Keratinocyte (primary cell): ENCODE measurements around the gene COL8A1. TPM values are rescaled to one million over a fixed set of nuclear protein-coding genes. Genes with fewer than 3 reads are reported as not detected.

Experiments used
- DNase-seq: peaks from one replicate; pipeline ENCODE4 v3.0.0-alpha.2; 2011; ENCODE audit warnings: low read depth, missing footprints, low spot score
- FAIRE-seq: peaks from 2 replicates; lab custom pipeline; 2011; peaks lifted over from hg19 to GRCh38; lab: Jason Lieb, UNC
- H2AFZ ChIP-seq: 2 replicates; pipeline ENCODE4 v1.6.0; 2012; ENCODE audit warnings: low read length, control low read depth, inconsistent platforms; ENCODE audit not compliant: control insufficient read depth
- H3K27ac ChIP-seq: 2 replicates; pipeline ENCODE4 v1.5.1; 2011; ENCODE audit warnings: low read length; ENCODE audit not compliant: control insufficient read depth, insufficient read depth
- H3K27me3 ChIP-seq: 3 replicates; pipeline ENCODE4 v1.6.0; 2011; ENCODE audit warnings: low read length; ENCODE audit not compliant: control insufficient read depth, insufficient read depth; ENCODE audit errors: extremely low read depth
- H3K36me3 ChIP-seq, 2 experiments: 2 replicates in 1 of 2; 3 replicates in 1 of 2; pipeline ENCODE4 v1.5.1; 2011; ENCODE audit warnings: low read length in 2 of 2, mild to moderate bottlenecking in 1 of 2; ENCODE audit not compliant: control insufficient read depth in 2 of 2, insufficient read depth in 2 of 2; ENCODE audit errors: extremely low read depth in 1 of 2
- H3K4me1 ChIP-seq: 3 replicates; pipeline ENCODE4 v1.5.1; 2011; ENCODE audit warnings: low read length; ENCODE audit not compliant: control insufficient read depth, insufficient read depth; ENCODE audit errors: extremely low read depth
- H3K4me2 ChIP-seq: 3 replicates; pipeline ENCODE4 v1.6.0; 2011; ENCODE audit warnings: low read depth, low read length; ENCODE audit not compliant: control insufficient read depth, insufficient read depth; ENCODE audit errors: extremely low read depth
- H3K4me3 ChIP-seq, 3 experiments: fragments of 200-600 bp in 1 of 3; sonication (generic) in 1 of 3; 2 replicates in 2 of 3; 3 replicates in 1 of 3; pipeline ENCODE4 v1.5.1; 2011 to 2016; ENCODE audit warnings: low read length in 3 of 3, mild to moderate bottlenecking in 3 of 3, control low read depth in 2 of 3, inconsistent platforms in 1 of 3, low read depth in 1 of 3, mixed read lengths in 1 of 3, mixed run types in 1 of 3, moderate library complexity in 1 of 3; ENCODE audit not compliant: control insufficient read depth in 2 of 3, insufficient read depth in 2 of 3; ENCODE audit errors: extremely low read depth in 1 of 3
- H3K79me2 ChIP-seq: 2 replicates; pipeline ENCODE4 v1.6.0; 2012; ENCODE audit warnings: low read length; ENCODE audit not compliant: control insufficient read depth, insufficient read depth
- H3K9ac ChIP-seq: 3 replicates; pipeline ENCODE4 v1.6.0; 2011; ENCODE audit warnings: low read length; ENCODE audit not compliant: control insufficient read depth, insufficient read depth; ENCODE audit errors: extremely low read depth
- H3K9me1 ChIP-seq: 3 replicates; pipeline ENCODE4 v1.6.0; 2011; ENCODE audit warnings: low read length; ENCODE audit not compliant: control insufficient read depth, insufficient read depth; ENCODE audit errors: extremely low read depth
- H3K9me3 ChIP-seq: 2 replicates; pipeline ENCODE4 v1.5.1; 2012; ENCODE audit warnings: low read depth, low read length; ENCODE audit not compliant: control insufficient read depth
- H4K20me1 ChIP-seq: 3 replicates; pipeline ENCODE4 v1.6.0; 2011; ENCODE audit warnings: low read length; ENCODE audit not compliant: control insufficient read depth, insufficient read depth; ENCODE audit errors: extremely low read depth
- CTCF ChIP-seq, 3 experiments: IDR thresholded peaks in 1 of 3; conservative IDR thresholded peaks in 1 of 3; optimal IDR thresholded peaks in 1 of 3; 2 replicates in 2 of 3; 3 replicates in 1 of 3; pipeline versions ENCODE3 to v1.5.1; 2011; ENCODE audit warnings: low read length in 3 of 3, mild to moderate bottlenecking in 3 of 3, moderate library complexity in 2 of 3, control low read depth in 1 of 3, inconsistent platforms in 1 of 3; ENCODE audit not compliant: insufficient read depth in 2 of 3; ENCODE audit errors: extremely low read depth in 1 of 3
- EZH2 ChIP-seq: IDR thresholded peaks from one replicate; pipeline ENCODE4 v1.6.1; 2012; ENCODE audit warnings: inconsistent platforms, mild to moderate bottlenecking, low read length, moderate library complexity
- dilution Hi-C: fragments of 300-500 bp; cut with MboI; formaldehyde crosslinking; loops from one replicate; pipeline ENCODE4 v1.7.0; 2020; ENCODE audit warnings: low sequenced_read_pairs; ENCODE audit not compliant: extremely low pct_ligation_motif_present
- polyA plus RNA-seq, 5 experiments: library from polyadenylated mRNA; depleted of rRNA in 3 of 5; stranded (reverse) in 3 of 5; stranded (forward) in 1 of 5; unstranded in 1 of 5; fragments of >200 nt; gene quantifications; 1 replicate in 1 of 5; 2 replicates in 3 of 5; 3 replicates in 1 of 5; pipeline versions ENCODE4 v1.2.1 to v1.2.3, GENCODE V29; 2011 to 2012; ENCODE audit warnings: missing spikeins in 2 of 5, low read depth in 1 of 5, low replicate concordance in 1 of 5

COL8A1 gene
- polyA plus RNA-seq, 1 donor (not counting 4 experiments of a cell fraction or from before 2014, with no cell fraction given) = 102 TPM

- Histone ChIP-seq H3K4me2 (no peak overlapping the region), H3K9me1 (no peaks in the 10 kb centered on the region), H3K27me3 (no peaks in the 10 kb centered on the region), H4K20me1 (no peaks in the 10 kb centered on the region), H3K4me3 (no peak overlapping the region), H2AFZ (no peak overlapping the region), H3K4me1 (peaks cover 4% of the 10 kb centered on the region), H3K9me3 (no peaks in the 10 kb centered on the region), H3K36me3 (no peaks in the 10 kb centered on the region), H3K9ac (no peak overlapping the region), H3K79me2 (peaks cover 32% of the 10 kb centered on the region), H3K27ac (no peak overlapping the region)
- dilution Hi-C loops = no loop called here
- no peak for FAIRE-seq
- DNase-seq = no peak
- TF ChIP-seq EZH2 (no peak), CTCF (optimal IDR thresholded peaks at IDR 0.05 in 1 of 3, IDR thresholded peaks at IDR 0.05 in 1 of 3, conservative IDR thresholded peaks at IDR 0.05 in 1 of 3; ENCODE audit: extremely low read depth in 1 of 3, insufficient read depth in 2 of 3, low read length in 3 of 3) (no peak)
Measured at GRCh38 chr3:99834211-99834957, 196.0 kb downstream of the COL8A1 start.

GRCh38 chr3:99836681-99837080 is 198.3 kb downstream of the COL8A1 start:
- H2AFZ ChIP-seq = no peak overlapping the region
- dilution Hi-C loops = no loop called here
- no peaks in the 10 kb centered on the region for H3K9me1 ChIP-seq
- H3K4me2 ChIP-seq = no peak overlapping the region
- no peaks in the 10 kb centered on the region for H3K27me3 ChIP-seq
- H3K9ac ChIP-seq = no peak overlapping the region
- no peak overlapping the region for H3K27ac ChIP-seq
- H3K79me2 ChIP-seq = peaks cover 26% of the 10 kb centered on the region
- DNase-seq (no peak), FAIRE-seq (peak; percentile 20)
- H4K20me1 ChIP-seq = no peaks in the 10 kb centered on the region
- H3K36me3 ChIP-seq = no peaks in the 10 kb centered on the region
- peaks cover 10% of the 10 kb centered on the region for H3K4me1 ChIP-seq
- H3K9me3 ChIP-seq = no peaks in the 10 kb centered on the region
- TF ChIP-seq EZH2 = no peak
- no peak for TF ChIP-seq CTCF (optimal IDR thresholded peaks at IDR 0.05 in 1 of 3, IDR thresholded peaks at IDR 0.05 in 1 of 3, conservative IDR thresholded peaks at IDR 0.05 in 1 of 3; ENCODE audit: extremely low read depth in 1 of 3, insufficient read depth in 2 of 3, low read length in 3 of 3)
- H3K4me3 ChIP-seq = no peak overlapping the region
